HG03097 (cell line): ENCODE measurements around the gene PNMA6E.

Experiments used
- ATAC-seq: cut with Tn5 transposase; IDR thresholded peaks from one replicate; pipeline ENCODE4 v1.9.1; 2021; ENCODE audit not compliant: unreplicated experiment, low FRiP score

Gene PNMA6E

GRCh38 chrX:153438532-153438931 lies 37.4 kb upstream of the PNMA6E start:
- no peak for ATAC-seq

- no peak for ATAC-seq
Observed at GRCh38 chrX:153435845-153436244, 34.7 kb upstream of the PNMA6E start.

- ATAC-seq = no peak
Observed at GRCh38 chrX:153434801-153435200, 33.7 kb upstream of the PNMA6E start.

- no peak for ATAC-seq
Observed at GRCh38 chrX:153433781-153434285, 32.7 kb upstream of the PNMA6E start.

GRCh38 chrX:153433161-153433680 lies 32.1 kb upstream of the PNMA6E start:
- ATAC-seq = no peak

GRCh38 chrX:153430796-153431195 lies 29.6 kb upstream of the PNMA6E start:
- ATAC-seq = no peak

- no peak for ATAC-seq
Observed at GRCh38 chrX:153426204-153426603, 25.1 kb upstream of the PNMA6E start.

- ATAC-seq = no peak
Observed at GRCh38 chrX:153423652-153424051, 22.5 kb upstream of the PNMA6E start.

- no peak for ATAC-seq
Observed at GRCh38 chrX:153421856-153422255, 20.7 kb upstream of the PNMA6E start.

- no peak for ATAC-seq
Observed at GRCh38 chrX:153420851-153421599, 19.9 kb upstream of the PNMA6E start.

GRCh38 chrX:153417637-153418036 lies 16.5 kb upstream of the PNMA6E start:
- ATAC-seq = no peak

- ATAC-seq = no peak
Observed at GRCh38 chrX:153416781-153417450, 15.8 kb upstream of the PNMA6E start.

- no peak for ATAC-seq
Observed at GRCh38 chrX:153414856-153415510, 13.8 kb upstream of the PNMA6E start.

- no peak for ATAC-seq
Observed at GRCh38 chrX:153413731-153414130, 12.6 kb upstream of the PNMA6E start.

GRCh38 chrX:153412746-153413720 lies 11.9 kb upstream of the PNMA6E start:
- no peak for ATAC-seq

GRCh38 chrX:153411988-153412574 lies 10.9 kb upstream of the PNMA6E start:
- no peak for ATAC-seq

GRCh38 chrX:153411255-153411987 lies 10.3 kb upstream of the PNMA6E start, which contains the start of gene ZFP92:
Gene ZFP92 (plus strand): TSS chrX:153411472. CDS start chrX:153418323, 6,851 bp downstream.
- no peak for ATAC-seq

- ATAC-seq = no peak
Observed at GRCh38 chrX:153410888-153411254, 9.7 kb upstream of the PNMA6E start.

GRCh38 chrX:153410373-153410772 lies 9.2 kb upstream of the PNMA6E start:
- ATAC-seq = no peak
